PC-3 (cell line): ENCODE results near the gene RAB6A. TPM values are rescaled to one million over a fixed set of nuclear protein-coding genes. Genes with fewer than 3 reads are reported as not detected.
A peak's percentile ranks its signal among the peaks of the same experiment; 100 is the strongest.

Source experiments
- ATAC-seq: fragments of 200-7000 bp; cut with Tn5 transposase; 2 replicates; pipeline ENCODE4 v1.9.1; 2020; ENCODE audit warnings: mild to moderate bottlenecking, moderate library complexity
- BruUV-seq: library from RNA; stranded (reverse); fragments of 400-500 nt; replicated peaks from 2 replicates; lab custom pipeline; 2021; lab: Mats Ljungman, UMichigan
- CTCF ChIA-PET: fragments of 300-600 bp; sonication (Branson Sonifier 250); formaldehyde crosslinking; loops from one replicate; lab custom pipeline; 2022; ENCODE audit warnings: antibody characterized with exemption; lab: Charles Lee
- POLR2A ChIA-PET: fragments of 300-600 bp; sonication (Branson Sonifier 250); formaldehyde crosslinking; loops from one replicate; lab custom pipeline; 2022; ENCODE audit warnings: antibody characterized with exemption; ENCODE audit not compliant: unreplicated experiment; lab: Charles Lee
- DNase-seq: peaks from one replicate; pipeline ENCODE4 v3.0.0-alpha.2; 2015
- H2AFZ ChIP-seq: fragments of 300-600 bp; sonication (generic); 2 replicates; pipeline ENCODE4 v1.6.0; 2016; ENCODE audit warnings: antibody characterized with exemption, low read length
- H3F3A ChIP-seq: fragments of 300-600 bp; sonication (generic); one replicate; pipeline ENCODE4 v1.6.0; 2017; ENCODE audit warnings: antibody characterized with exemption, low read length, control low read depth, mild to moderate bottlenecking; ENCODE audit not compliant: unreplicated experiment
- H3K27ac ChIP-seq: fragments of 300-600 bp; sonication (generic); 2 replicates; pipeline ENCODE4 v1.5.1; 2016; ENCODE audit warnings: mild to moderate bottlenecking, low read length
- H3K27me3 ChIP-seq: fragments of 300-600 bp; sonication (generic); 2 replicates; pipeline ENCODE4 v1.6.1; 2016; ENCODE audit warnings: low read length, mixed read lengths
- H3K36me3 ChIP-seq: fragments of 300-600 bp; sonication (generic); 2 replicates; pipeline ENCODE4 v1.6.1; 2016; ENCODE audit warnings: low read depth, mixed run types, low read length, mixed read lengths
- H3K4me1 ChIP-seq: fragments of 300-600 bp; sonication (generic); 2 replicates; pipeline ENCODE4 v1.5.1; 2016; ENCODE audit warnings: low read length; ENCODE audit not compliant: insufficient read depth
- H3K4me2 ChIP-seq: fragments of 300-600 bp; sonication (generic); 2 replicates; pipeline ENCODE4 v1.6.0; 2016; ENCODE audit warnings: low read length
- H3K4me3 ChIP-seq: fragments of 300-600 bp; sonication (generic); 2 replicates; pipeline ENCODE4 v1.5.1; 2016; ENCODE audit warnings: mild to moderate bottlenecking, low read length, mixed read lengths
- H3K79me2 ChIP-seq: fragments of 300-600 bp; sonication (generic); 2 replicates; pipeline ENCODE4 v1.6.1; 2017; ENCODE audit warnings: low read length, mixed read lengths
- H3K9ac ChIP-seq: fragments of 300-600 bp; sonication (generic); 2 replicates; pipeline ENCODE4 v1.6.0; 2016; ENCODE audit warnings: mild to moderate bottlenecking, low read length
- H3K9me2 ChIP-seq: fragments of 300-600 bp; sonication (generic); replicated peaks from 2 replicates; pipeline ENCODE4 v1.6.1; 2016; ENCODE audit warnings: mixed run types, low read length, mixed read lengths
- H3K9me3 ChIP-seq: fragments of 300-600 bp; sonication (generic); 2 replicates; pipeline ENCODE4 v1.6.1; 2016; ENCODE audit warnings: low read length, mixed read lengths
- H4K20me1 ChIP-seq: fragments of 300-600 bp; sonication (generic); 2 replicates; pipeline ENCODE4 v1.6.1; 2016; ENCODE audit warnings: low read length, mixed read lengths
- CTCF ChIP-seq: fragments of 300-600 bp; sonication (generic); conservative IDR thresholded peaks from 2 replicates; pipeline ENCODE4 v1.5.1; 2017; ENCODE audit warnings: antibody characterized with exemption, low read depth, mild to moderate bottlenecking, low read length
- EZH2 ChIP-seq: fragments of 300-600 bp; sonication (generic); IDR thresholded peaks from one replicate; pipeline ENCODE4 v1.6.1; 2017; ENCODE audit warnings: antibody characterized with exemption, mild to moderate bottlenecking, low read length; ENCODE audit not compliant: unreplicated experiment
- EZH2phosphoT487 ChIP-seq: fragments of 300-600 bp; sonication (generic); IDR thresholded peaks from 2 replicates; pipeline ENCODE4 v1.6.1; 2018; ENCODE audit warnings: mild to moderate bottlenecking, antibody characterized with exemption, low read length, borderline replicate concordance
- intact Hi-C: fragments of 100-400 bp; cut with micrococcal nuclease; formaldehyde crosslinking; loops from 2 replicates; pipeline ENCODE4 v1.9.0; 2023
- total RNA-seq: library from RNA; depleted of rRNA; stranded (reverse); fragments of >200 nt; gene quantifications from 2 replicates; pipeline ENCODE4 v1.2.3, GENCODE V29; 2014

RAB6A gene
- total RNA-seq, 1 experiment from 2014 or later = 97.9 TPM

GRCh38 chr11:73641668-73642067 lies 119.2 kb downstream of the RAB6A start:
- H3K4me2 ChIP-seq = no peak overlapping the region
- no peaks in the 10 kb centered on the region for H4K20me1 ChIP-seq
- DNase-seq (no peak), ATAC-seq (no peak)
- no peaks in the 10 kb centered on the region for H3F3A ChIP-seq
- no peak for TF ChIP-seq CTCF
- no peak for TF ChIP-seq EZH2phosphoT487
- TF ChIP-seq EZH2 = no peak
- no peak overlapping the region for H3K4me3 ChIP-seq
- H2AFZ ChIP-seq = no peak overlapping the region
- intact Hi-C loops = no loop called here
- ChIA-PET CTCF (no interaction called here), POLR2A (no interaction called here)
- no peaks in the 10 kb centered on the region for H3K9me3 ChIP-seq
- H3K79me2 ChIP-seq = no peaks in the 10 kb centered on the region
- no peak overlapping the region for H3K27ac ChIP-seq
- no TSS peak for BruUV-seq
- H3K27me3 ChIP-seq = no peaks in the 10 kb centered on the region
- no peak overlapping the region for H3K9ac ChIP-seq
- H3K36me3 ChIP-seq = no peaks in the 10 kb centered on the region
- H3K9me2 ChIP-seq = no peaks in the 10 kb centered on the region
- no peaks in the 10 kb centered on the region for H3K4me1 ChIP-seq

- TF ChIP-seq EZH2phosphoT487 = no peak
- TF ChIP-seq EZH2 = no peak
- no peak for TF ChIP-seq CTCF
- intact Hi-C loops = no loop called here
- no peak overlapping the region for H3K9ac ChIP-seq
- DNase-seq (no peak), ATAC-seq (no peak)
- ChIA-PET POLR2A (no interaction called here), CTCF (no interaction called here)
- no TSS peak for BruUV-seq
- H3K4me1 ChIP-seq = no peaks in the 10 kb centered on the region
- no peak overlapping the region for H3K4me2 ChIP-seq
- no peaks in the 10 kb centered on the region for H3K9me3 ChIP-seq
- H4K20me1 ChIP-seq = no peaks in the 10 kb centered on the region
- H3K4me3 ChIP-seq = no peak overlapping the region
- no peaks in the 10 kb centered on the region for H3F3A ChIP-seq
- no peaks in the 10 kb centered on the region for H3K27me3 ChIP-seq
- H3K9me2 ChIP-seq = no peaks in the 10 kb centered on the region
- H2AFZ ChIP-seq = no peak overlapping the region
- H3K79me2 ChIP-seq = no peaks in the 10 kb centered on the region
- no peaks in the 10 kb centered on the region for H3K36me3 ChIP-seq
- no peak overlapping the region for H3K27ac ChIP-seq
Observed at GRCh38 chr11:73640592-73640991, 120.3 kb downstream of the RAB6A start.

DNA sequence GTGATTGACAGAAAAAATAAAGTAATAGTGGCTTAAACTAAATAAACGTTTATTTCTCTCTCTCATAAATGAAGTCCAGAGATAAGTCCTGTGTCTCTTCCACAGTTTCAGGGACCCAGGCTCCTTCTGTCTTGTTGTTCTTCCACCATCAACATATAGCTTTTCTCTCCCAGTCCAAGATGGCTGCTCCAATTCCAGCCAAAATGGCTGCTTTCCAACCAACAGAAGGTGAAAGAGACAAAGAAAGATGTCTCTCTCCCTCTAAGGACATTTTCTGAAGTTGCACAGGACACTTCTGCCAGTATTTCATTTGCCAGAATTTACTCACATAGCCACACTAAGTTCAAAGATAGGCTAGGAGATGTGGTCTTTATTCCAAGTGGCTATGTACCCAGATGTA lies 123.9 kb downstream of the RAB6A start:
- no peaks in the 10 kb centered on the region for H3K27me3 ChIP-seq
- no peak overlapping the region for H3K4me3 ChIP-seq
- ATAC-seq = no peak
- BruUV-seq = no TSS peak
- no peaks in the 10 kb centered on the region for H4K20me1 ChIP-seq
- TF ChIP-seq EZH2phosphoT487 = no peak
- no peaks in the 10 kb centered on the region for H3F3A ChIP-seq
- no peaks in the 10 kb centered on the region for H3K79me2 ChIP-seq
- no peak for DNase-seq
- peak overlapping the region; percentile 60 for H2AFZ ChIP-seq
- H3K27ac ChIP-seq = no peak overlapping the region
- H3K4me1 ChIP-seq = no peaks in the 10 kb centered on the region
- H3K9ac ChIP-seq = no peak overlapping the region
- H3K36me3 ChIP-seq = no peaks in the 10 kb centered on the region
- H3K4me2 ChIP-seq = no peak overlapping the region
- no peaks in the 10 kb centered on the region for H3K9me2 ChIP-seq
- POLR2A ChIA-PET = no interaction called here
- H3K9me3 ChIP-seq = no peaks in the 10 kb centered on the region
- intact Hi-C loops = no loop called here
- CTCF ChIA-PET = interaction anchor here (0.7 to 1.2 kb wide), 2 partner anchors 11 to 173 kb away, joined by 4 to 5 read pairs; no protein-coding TSS in a partner anchor
